Type B pancreatic cell (in vitro differentiated cells): ENCODE data around the gene TMPRSS3. TPM values are rescaled to one million over a fixed set of nuclear protein-coding genes. Genes with fewer than 3 reads are reported as not detected.

ENCODE experiments used
- DNase-seq: peaks from one replicate; pipeline ENCODE4 v3.0.0; 2021; ENCODE audit warnings: mixed read lengths; ENCODE audit not compliant: unreplicated experiment; ENCODE audit errors: extremely low spot score
- H3K27ac Mint-ChIP-seq: 2 replicates; pipeline ENCODE4 v1.8.0; 2021; ENCODE audit warnings: mild to moderate bottlenecking, mixed read lengths
- H3K27me3 Mint-ChIP-seq: 2 replicates; pipeline ENCODE4 v1.8.0; 2021; ENCODE audit warnings: mixed read lengths
- H3K36me3 Mint-ChIP-seq: 2 replicates; pipeline ENCODE4 v1.8.0; 2021; ENCODE audit warnings: mixed read lengths
- H3K4me1 Mint-ChIP-seq: one replicate; pipeline ENCODE4 v1.8.0; 2021; ENCODE audit warnings: mixed read lengths; ENCODE audit not compliant: unreplicated experiment
- H3K4me3 Mint-ChIP-seq: 2 replicates; pipeline ENCODE4 v1.8.0; 2021; ENCODE audit warnings: mild to moderate bottlenecking, mixed read lengths
- H3K9me3 Mint-ChIP-seq: 2 replicates; pipeline ENCODE4 v1.8.0; 2021; ENCODE audit warnings: mixed read lengths
- total RNA-seq: library from RNA; stranded (reverse); gene quantifications from 2 replicates; pipeline ENCODE4 v1.2.1, GENCODE V29; 2021; ENCODE audit warnings: low replicate concordance
- TF ChIP-seq, protein P1 (sequence below): fragments of 200-600 bp; sonication (generic); conservative IDR thresholded peaks from 2 replicates; pipeline ENCODE4 v1.5.0; 2021; ENCODE audit warnings: antibody characterized with exemption, mild to moderate bottlenecking

The TMPRSS3 gene
- total RNA-seq, 1 donor from 2014 or later: 1.3 TPM

DNA sequence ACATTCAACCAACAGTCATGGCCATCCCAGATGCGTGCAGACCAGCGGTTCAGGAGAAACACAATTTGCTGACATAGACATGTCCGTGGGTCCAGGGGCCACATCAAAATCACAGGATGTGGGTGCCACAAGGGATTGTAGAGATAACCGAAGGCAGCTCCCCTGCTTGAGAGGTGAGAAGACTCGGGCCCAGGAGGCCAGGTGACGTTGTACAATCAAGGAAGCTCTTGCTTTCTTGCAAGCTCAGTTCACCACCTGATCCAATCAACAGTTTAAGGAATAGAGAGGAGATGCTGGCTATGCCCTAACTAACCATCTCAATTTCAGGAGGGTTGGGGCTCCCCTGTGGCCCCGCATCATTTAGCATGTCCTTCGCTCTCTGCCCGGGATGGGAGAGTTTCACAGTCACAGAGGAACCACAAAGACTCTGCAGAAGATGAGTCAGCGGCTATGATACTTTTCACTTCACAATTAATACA lies 27.4 kb upstream of the TMPRSS3 start:
- Mint-ChIP-seq H3K27ac (no peak overlapping the region), H3K9me3 (no peaks in the 10 kb centered on the region), H3K36me3 (no peaks in the 10 kb centered on the region), H3K4me1 (no peaks in the 10 kb centered on the region), H3K4me3 (no peak overlapping the region), H3K27me3 (peaks cover 38% of the 10 kb centered on the region)
- no peak for DNase-seq
- TF ChIP-seq, protein P1, sequence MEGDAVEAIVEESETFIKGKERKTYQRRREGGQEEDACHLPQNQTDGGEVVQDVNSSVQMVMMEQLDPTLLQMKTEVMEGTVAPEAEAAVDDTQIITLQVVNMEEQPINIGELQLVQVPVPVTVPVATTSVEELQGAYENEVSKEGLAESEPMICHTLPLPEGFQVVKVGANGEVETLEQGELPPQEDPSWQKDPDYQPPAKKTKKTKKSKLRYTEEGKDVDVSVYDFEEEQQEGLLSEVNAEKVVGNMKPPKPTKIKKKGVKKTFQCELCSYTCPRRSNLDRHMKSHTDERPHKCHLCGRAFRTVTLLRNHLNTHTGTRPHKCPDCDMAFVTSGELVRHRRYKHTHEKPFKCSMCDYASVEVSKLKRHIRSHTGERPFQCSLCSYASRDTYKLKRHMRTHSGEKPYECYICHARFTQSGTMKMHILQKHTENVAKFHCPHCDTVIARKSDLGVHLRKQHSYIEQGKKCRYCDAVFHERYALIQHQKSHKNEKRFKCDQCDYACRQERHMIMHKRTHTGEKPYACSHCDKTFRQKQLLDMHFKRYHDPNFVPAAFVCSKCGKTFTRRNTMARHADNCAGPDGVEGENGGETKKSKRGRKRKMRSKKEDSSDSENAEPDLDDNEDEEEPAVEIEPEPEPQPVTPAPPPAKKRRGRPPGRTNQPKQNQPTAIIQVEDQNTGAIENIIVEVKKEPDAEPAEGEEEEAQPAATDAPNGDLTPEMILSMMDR: no peak

DNA sequence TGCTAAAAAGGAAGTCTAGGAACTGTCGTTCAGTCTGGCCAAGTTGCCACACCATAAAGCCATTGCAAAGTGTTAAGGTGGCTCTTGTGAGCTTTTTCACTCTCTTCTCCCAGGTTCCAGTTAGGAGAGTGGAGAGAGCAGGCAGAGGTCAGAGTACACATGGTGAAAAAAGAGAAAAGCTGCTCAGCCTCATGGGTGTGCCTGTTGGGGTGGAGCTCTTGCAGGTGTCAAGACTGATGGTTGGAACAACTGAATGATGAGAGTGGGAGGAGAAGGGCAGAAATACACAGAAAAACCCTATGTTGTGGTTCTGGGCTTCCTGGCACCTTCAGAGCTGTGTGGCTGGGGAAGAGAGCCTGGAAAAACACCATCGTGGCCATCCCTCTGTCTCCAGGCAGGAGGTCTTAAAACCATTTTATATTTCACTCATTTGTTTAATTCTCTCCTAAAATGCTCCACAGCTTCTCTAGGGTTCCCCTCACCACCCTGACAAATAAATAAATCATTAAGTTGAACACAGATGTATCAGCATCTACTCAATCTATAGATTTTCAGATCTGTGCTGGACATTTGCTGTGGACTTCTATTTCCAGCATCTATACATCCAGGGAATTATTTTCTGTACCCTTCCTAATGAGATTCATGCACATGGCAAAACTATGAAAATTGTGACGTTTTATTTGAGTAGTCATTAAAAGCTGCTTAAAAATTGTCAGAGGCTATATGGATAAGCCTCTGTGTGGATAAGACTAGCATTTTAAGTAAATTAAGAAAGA lies 25.4 kb upstream of the TMPRSS3 start:
- DNase-seq: no peak
- TF ChIP-seq, protein P1: no peak
- Mint-ChIP-seq H3K4me3 (no peak overlapping the region), H3K36me3 (no peaks in the 10 kb centered on the region), H3K27ac (no peak overlapping the region), H3K27me3 (peaks cover 33% of the 10 kb centered on the region), H3K4me1 (no peaks in the 10 kb centered on the region), H3K9me3 (no peaks in the 10 kb centered on the region)

DNA sequence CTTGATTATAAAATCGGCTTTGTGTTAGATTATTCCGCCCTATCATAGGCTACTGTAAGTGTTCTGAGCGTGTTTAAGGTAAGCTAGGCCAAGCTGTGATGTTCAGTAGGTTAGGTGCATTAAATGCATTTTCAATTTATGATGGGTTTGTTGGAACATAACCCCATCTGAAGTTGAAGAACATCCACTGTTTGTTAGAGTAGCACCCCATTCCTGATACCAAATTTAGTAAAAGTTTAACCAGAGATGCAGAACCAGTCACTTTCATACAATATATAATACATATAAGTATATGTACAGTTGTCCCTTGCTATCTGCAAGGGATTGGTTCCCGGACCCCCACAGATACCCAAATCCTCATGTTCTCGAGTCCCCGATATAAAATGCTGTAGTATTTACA lies 24.0 kb upstream of the TMPRSS3 start:
- Mint-ChIP-seq H3K27ac (no peak overlapping the region), H3K36me3 (no peaks in the 10 kb centered on the region), H3K27me3 (peaks cover 24% of the 10 kb centered on the region), H3K9me3 (no peaks in the 10 kb centered on the region), H3K4me3 (no peak overlapping the region), H3K4me1 (no peaks in the 10 kb centered on the region)
- DNase-seq: no peak
- TF ChIP-seq, protein P1: no peak

DNA sequence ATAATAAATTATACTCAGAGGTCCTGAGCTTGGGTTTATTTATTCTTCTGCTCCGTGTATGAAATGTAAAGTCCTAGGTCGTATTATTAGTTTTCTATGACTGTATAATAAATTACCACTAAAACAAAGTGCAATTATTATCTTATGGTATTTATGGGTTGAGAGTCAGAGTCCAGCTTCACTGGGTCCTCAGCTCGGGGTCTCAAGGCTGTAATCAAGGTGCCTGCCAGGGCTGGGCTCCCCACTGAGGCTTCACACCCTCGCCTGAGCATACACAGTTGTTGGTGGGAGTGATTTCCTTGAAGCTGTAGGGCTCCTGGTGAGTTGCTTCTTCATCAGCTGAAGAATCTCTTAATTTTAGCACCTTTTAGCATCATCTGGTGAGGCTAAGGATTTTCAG lies 23.0 kb upstream of the TMPRSS3 start:
- DNase-seq: no peak
- peaks cover 20% of the 10 kb centered on the region for H3K27me3 Mint-ChIP-seq
- H3K36me3 Mint-ChIP-seq: no peaks in the 10 kb centered on the region
- TF ChIP-seq, protein P1: no peak
- H3K4me3 Mint-ChIP-seq: no peak overlapping the region
- no peaks in the 10 kb centered on the region for H3K9me3 Mint-ChIP-seq
- H3K4me1 Mint-ChIP-seq: no peaks in the 10 kb centered on the region
- H3K27ac Mint-ChIP-seq: no peak overlapping the region

DNA sequence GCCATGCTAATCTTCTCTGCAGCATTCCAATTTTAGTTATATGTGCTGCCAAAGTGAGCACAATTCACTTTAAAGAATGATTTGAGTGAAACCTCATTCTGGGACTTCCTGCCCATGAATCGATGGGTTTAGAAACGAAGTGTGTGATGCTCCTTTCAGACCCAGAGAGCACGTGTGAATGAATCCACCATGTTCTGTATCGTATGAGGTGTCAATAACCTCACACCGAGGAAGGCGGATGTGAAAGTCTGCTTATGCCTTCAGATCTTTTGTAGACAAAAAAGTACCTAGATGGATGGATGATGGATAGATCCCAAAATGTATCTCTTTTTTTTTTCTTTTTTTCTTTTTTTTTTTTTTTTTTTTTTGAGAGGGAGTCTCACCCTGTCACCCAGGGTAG lies 21.7 kb upstream of the TMPRSS3 start:
- Mint-ChIP-seq H3K4me3 (no peak overlapping the region), H3K27ac (no peak overlapping the region), H3K27me3 (peaks cover 9% of the 10 kb centered on the region), H3K36me3 (no peaks in the 10 kb centered on the region), H3K9me3 (no peaks in the 10 kb centered on the region), H3K4me1 (no peaks in the 10 kb centered on the region)
- DNase-seq: no peak
- TF ChIP-seq, protein P1: no peak
